ENCODE measurements around the gene RNPS1.

The RNPS1 gene

GRCh38 chr16:2288726-2289125 is 20.8 kb upstream of the RNPS1 start:
- no peak for TF ChIP-seq TCF12 (IDR thresholded peaks at IDR 0.05; ENCODE audit: low read depth)
- TF ChIP-seq, protein P1, sequence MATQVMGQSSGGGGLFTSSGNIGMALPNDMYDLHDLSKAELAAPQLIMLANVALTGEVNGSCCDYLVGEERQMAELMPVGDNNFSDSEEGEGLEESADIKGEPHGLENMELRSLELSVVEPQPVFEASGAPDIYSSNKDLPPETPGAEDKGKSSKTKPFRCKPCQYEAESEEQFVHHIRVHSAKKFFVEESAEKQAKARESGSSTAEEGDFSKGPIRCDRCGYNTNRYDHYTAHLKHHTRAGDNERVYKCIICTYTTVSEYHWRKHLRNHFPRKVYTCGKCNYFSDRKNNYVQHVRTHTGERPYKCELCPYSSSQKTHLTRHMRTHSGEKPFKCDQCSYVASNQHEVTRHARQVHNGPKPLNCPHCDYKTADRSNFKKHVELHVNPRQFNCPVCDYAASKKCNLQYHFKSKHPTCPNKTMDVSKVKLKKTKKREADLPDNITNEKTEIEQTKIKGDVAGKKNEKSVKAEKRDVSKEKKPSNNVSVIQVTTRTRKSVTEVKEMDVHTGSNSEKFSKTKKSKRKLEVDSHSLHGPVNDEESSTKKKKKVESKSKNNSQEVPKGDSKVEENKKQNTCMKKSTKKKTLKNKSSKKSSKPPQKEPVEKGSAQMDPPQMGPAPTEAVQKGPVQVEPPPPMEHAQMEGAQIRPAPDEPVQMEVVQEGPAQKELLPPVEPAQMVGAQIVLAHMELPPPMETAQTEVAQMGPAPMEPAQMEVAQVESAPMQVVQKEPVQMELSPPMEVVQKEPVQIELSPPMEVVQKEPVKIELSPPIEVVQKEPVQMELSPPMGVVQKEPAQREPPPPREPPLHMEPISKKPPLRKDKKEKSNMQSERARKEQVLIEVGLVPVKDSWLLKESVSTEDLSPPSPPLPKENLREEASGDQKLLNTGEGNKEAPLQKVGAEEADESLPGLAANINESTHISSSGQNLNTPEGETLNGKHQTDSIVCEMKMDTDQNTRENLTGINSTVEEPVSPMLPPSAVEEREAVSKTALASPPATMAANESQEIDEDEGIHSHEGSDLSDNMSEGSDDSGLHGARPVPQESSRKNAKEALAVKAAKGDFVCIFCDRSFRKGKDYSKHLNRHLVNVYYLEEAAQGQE (IDR thresholded peaks at IDR 0.05; ENCODE audit: low read depth) = no peak
- no peak for TF ChIP-seq NFIC (IDR thresholded peaks at IDR 0.05)
- no peak for TF ChIP-seq CEBPB (IDR thresholded peaks at IDR 0.05)
- TF ChIP-seq ZBTB7A (IDR thresholded peaks at IDR 0.05; ENCODE audit: low read depth) = no peak
- TF ChIP-seq MAX (IDR thresholded peaks at IDR 0.05) = no peak
- no peak for TF ChIP-seq CREB1 (IDR thresholded peaks at IDR 0.05; ENCODE audit: low read depth)
- TF ChIP-seq FOXM1 (IDR thresholded peaks at IDR 0.05; ENCODE audit: borderline replicate concordance, low read depth) = no peak
- TF ChIP-seq TAF1 (IDR thresholded peaks at IDR 0.05; ENCODE audit: low read depth) = no peak
- TF ChIP-seq RAD21 (IDR thresholded peaks at IDR 0.05; ENCODE audit: low read depth) = no peak
- no peak for TF ChIP-seq USF1 (IDR thresholded peaks at IDR 0.05)

DNA sequence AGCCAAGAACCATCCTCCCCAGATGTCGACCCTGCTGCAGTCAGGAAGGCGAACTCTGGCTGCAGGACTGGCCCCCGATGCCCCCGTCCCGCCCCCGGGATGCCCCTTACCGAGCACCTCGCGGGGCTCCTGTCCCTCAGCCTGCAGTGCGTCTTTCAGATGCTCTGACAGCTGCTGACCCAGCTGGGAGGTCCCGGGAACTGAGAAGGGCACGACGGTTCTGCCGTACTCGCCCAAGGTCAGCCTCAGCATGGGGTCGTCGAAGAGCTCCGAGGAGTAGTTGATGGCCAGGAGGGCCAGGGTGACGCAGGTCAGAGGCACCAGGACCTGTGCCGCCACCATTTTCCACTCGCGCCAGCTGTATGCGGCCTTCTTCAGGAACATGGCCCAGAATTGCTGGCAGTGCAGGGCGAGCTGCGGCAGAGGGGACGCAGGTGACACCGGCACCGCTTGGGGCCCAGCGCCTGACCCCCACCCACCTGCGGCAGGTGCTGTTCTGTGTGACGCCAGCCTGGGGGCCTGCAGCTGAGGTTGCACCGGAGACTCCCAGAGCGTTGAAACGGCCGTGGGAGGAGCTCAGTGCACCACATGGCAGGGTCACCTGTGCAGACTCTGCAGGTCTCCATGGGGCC is 20.1 kb upstream of the RNPS1 start:
- no peak for TF ChIP-seq CREB1 (IDR thresholded peaks at IDR 0.05; ENCODE audit: low read depth)
- no peak for TF ChIP-seq EGR1 (IDR thresholded peaks at IDR 0.05)
- TF ChIP-seq RAD21 (IDR thresholded peaks at IDR 0.05; ENCODE audit: low read depth) = no peak
- TF ChIP-seq YY1 (IDR thresholded peaks at IDR 0.05; ENCODE audit: low read depth) = no peak
- TF ChIP-seq TEAD4 (IDR thresholded peaks at IDR 0.05) = no peak
- no peak for TF ChIP-seq FOXM1 (IDR thresholded peaks at IDR 0.05; ENCODE audit: borderline replicate concordance, low read depth)
- no peak for TF ChIP-seq ZBTB7A (IDR thresholded peaks at IDR 0.05; ENCODE audit: low read depth)
- TF ChIP-seq NFIC (IDR thresholded peaks at IDR 0.05) = no peak
- no peak for TF ChIP-seq USF1 (IDR thresholded peaks at IDR 0.05)
- TF ChIP-seq EP300 (IDR thresholded peaks at IDR 0.05; ENCODE audit: borderline replicate concordance) = no peak
- TF ChIP-seq TAF1 (IDR thresholded peaks at IDR 0.05; ENCODE audit: low read depth) = no peak
- TF ChIP-seq CEBPB (IDR thresholded peaks at IDR 0.05) = no peak
- TF ChIP-seq TCF12 (IDR thresholded peaks at IDR 0.05; ENCODE audit: low read depth) = no peak
- TF ChIP-seq, protein P1 (IDR thresholded peaks at IDR 0.05; ENCODE audit: low read depth) = no peak

DNA sequence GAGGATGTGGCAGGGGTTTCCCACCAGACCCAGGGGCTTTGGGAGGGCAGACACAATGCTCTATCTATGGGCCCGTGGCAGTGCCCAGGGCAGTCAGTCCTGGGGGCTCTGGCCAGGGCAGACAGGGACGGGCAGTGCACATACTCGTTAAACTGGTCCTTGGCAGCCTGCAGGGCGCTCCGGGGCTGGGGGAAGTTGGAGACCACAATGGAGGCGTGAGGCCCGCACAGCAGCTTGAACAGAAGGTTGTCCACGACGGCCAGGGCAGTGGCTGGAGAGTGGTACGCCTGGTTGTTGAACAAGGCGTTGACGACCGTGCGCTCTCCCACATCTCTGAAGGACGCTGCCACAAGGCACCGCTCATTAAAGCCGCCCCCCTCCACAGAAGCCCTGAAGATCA is 18.6 kb upstream of the RNPS1 start:
- TF ChIP-seq TEAD4 (IDR thresholded peaks at IDR 0.05) (no peak), NFIC (IDR thresholded peaks at IDR 0.05) (no peak), RAD21 (IDR thresholded peaks at IDR 0.05; ENCODE audit: low read depth) (no peak), TCF12 (IDR thresholded peaks at IDR 0.05; ENCODE audit: low read depth) (no peak), TAF1 (IDR thresholded peaks at IDR 0.05; ENCODE audit: low read depth) (no peak)
- TF ChIP-seq, protein P1 (IDR thresholded peaks at IDR 0.05; ENCODE audit: low read depth) = no peak

GRCh38 chr16:2285731-2286191 is 17.8 kb upstream of the RNPS1 start:
- TF ChIP-seq FOXM1 (IDR thresholded peaks at IDR 0.05; ENCODE audit: borderline replicate concordance, low read depth) (no peak), RAD21 (IDR thresholded peaks at IDR 0.05; ENCODE audit: low read depth) (no peak), YY1 (IDR thresholded peaks at IDR 0.05; ENCODE audit: low read depth) (no peak), NFIC (IDR thresholded peaks at IDR 0.05) (no peak), CREB1 (IDR thresholded peaks at IDR 0.05; ENCODE audit: low read depth) (no peak), ZBTB7A (IDR thresholded peaks at IDR 0.05; ENCODE audit: low read depth) (no peak), TEAD4 (IDR thresholded peaks at IDR 0.05) (no peak), CEBPB (IDR thresholded peaks at IDR 0.05) (no peak), USF1 (IDR thresholded peaks at IDR 0.05) (no peak), TAF1 (IDR thresholded peaks at IDR 0.05; ENCODE audit: low read depth) (no peak), MAX (IDR thresholded peaks at IDR 0.05) (no peak), EGR1 (IDR thresholded peaks at IDR 0.05) (no peak), EP300 (IDR thresholded peaks at IDR 0.05; ENCODE audit: borderline replicate concordance) (no peak), TCF12 (IDR thresholded peaks at IDR 0.05; ENCODE audit: low read depth) (no peak)
- TF ChIP-seq, protein P1 (IDR thresholded peaks at IDR 0.05; ENCODE audit: low read depth) = no peak

Data from Ishikawa (cell line).